Esophagus muscularis mucosa (tissue), 4 donors: ENCODE measurements around the gene ASMT.

ENCODE experiments used
- EP300 ChIP-seq: sonication (generic); formaldehyde crosslinking; IDR thresholded peaks from one replicate; pipeline ENCODE4 v1.6.1; 2017; ENCODE audit warnings: antibody characterized with exemption
- POLR2A ChIP-seq: fragments of 450-650 bp; IDR thresholded peaks from one replicate; pipeline ENCODE4 v1.6.1; 2017; ENCODE audit warnings: antibody characterized with exemption, moderate library complexity, mild to moderate bottlenecking, low read depth
- POLR2AphosphoS5 ChIP-seq, 2 donors: sonication (generic); formaldehyde crosslinking; IDR thresholded peaks; one replicate each; pipeline ENCODE4 v1.6.1; 2017; ENCODE audit warnings: antibody characterized with exemption in 2 of 2
- TF ChIP-seq, protein P1 (sequence below), 3 experiments: fragments of 200-600 bp in 2 of 3; fragments of 450-650 bp in 1 of 3; sonication (generic) in 2 of 3; IDR thresholded peaks; one replicate each; pipeline ENCODE4 v1.5.1; 2017 to 2019; ENCODE audit warnings: antibody characterized with exemption in 3 of 3, mild to moderate bottlenecking in 2 of 3, moderate library complexity in 1 of 3

DNA sequence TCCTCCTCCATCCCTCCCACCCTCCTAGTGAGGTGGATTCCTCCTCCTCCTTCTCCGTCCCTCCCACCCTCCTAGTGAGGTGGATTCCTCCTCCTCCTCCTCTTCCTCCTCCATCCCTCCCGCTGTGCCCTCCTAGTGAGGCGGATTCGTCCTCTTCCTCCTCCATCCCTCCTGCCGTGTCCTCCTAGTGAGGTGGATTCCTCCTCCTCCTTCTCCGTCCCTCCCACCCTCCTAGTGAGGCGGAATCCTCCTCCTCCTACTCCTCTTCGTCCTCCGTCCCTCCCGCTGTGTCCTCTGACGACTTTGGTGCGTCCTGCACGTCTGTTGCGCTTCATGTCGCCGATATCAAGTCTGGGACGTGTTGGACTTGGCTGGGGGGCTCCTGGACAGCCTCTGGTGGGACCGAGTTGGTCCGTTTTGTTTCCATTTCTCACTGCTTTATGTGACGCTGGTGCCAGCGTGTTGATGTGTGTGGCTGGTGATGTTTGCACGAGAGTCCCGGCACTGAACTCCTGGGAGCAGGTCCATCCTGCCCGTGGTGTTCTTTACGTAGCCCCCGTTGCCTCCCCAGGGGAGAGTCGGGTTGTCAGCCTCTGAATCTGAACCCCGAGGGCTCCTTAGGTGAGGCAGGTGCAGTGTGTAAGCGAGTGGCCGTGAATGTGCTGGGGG lies 18.0 kb upstream of the ASMT start:
- TF ChIP-seq, protein P1, sequence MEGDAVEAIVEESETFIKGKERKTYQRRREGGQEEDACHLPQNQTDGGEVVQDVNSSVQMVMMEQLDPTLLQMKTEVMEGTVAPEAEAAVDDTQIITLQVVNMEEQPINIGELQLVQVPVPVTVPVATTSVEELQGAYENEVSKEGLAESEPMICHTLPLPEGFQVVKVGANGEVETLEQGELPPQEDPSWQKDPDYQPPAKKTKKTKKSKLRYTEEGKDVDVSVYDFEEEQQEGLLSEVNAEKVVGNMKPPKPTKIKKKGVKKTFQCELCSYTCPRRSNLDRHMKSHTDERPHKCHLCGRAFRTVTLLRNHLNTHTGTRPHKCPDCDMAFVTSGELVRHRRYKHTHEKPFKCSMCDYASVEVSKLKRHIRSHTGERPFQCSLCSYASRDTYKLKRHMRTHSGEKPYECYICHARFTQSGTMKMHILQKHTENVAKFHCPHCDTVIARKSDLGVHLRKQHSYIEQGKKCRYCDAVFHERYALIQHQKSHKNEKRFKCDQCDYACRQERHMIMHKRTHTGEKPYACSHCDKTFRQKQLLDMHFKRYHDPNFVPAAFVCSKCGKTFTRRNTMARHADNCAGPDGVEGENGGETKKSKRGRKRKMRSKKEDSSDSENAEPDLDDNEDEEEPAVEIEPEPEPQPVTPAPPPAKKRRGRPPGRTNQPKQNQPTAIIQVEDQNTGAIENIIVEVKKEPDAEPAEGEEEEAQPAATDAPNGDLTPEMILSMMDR (IDR thresholded peaks at IDR 0.05), result no peak
- TF ChIP-seq EP300, result no peak
- no peak for TF ChIP-seq POLR2AphosphoS5 (IDR thresholded peaks at IDR 0.05)
- no peak for TF ChIP-seq POLR2A
